HG03139 (cell line): ENCODE results near the gene GAS6.
"Not testable (repeated sequence)": the region's sequence is repeated elsewhere in the genome, so short reads cannot be mapped to it uniquely, and the experiment has no call there.

ENCODE experiments used
- ATAC-seq: cut with Tn5 transposase; IDR thresholded peaks from one replicate; pipeline ENCODE4 v1.9.1; 2021; ENCODE audit not compliant: unreplicated experiment

GAS6 gene

DNA sequence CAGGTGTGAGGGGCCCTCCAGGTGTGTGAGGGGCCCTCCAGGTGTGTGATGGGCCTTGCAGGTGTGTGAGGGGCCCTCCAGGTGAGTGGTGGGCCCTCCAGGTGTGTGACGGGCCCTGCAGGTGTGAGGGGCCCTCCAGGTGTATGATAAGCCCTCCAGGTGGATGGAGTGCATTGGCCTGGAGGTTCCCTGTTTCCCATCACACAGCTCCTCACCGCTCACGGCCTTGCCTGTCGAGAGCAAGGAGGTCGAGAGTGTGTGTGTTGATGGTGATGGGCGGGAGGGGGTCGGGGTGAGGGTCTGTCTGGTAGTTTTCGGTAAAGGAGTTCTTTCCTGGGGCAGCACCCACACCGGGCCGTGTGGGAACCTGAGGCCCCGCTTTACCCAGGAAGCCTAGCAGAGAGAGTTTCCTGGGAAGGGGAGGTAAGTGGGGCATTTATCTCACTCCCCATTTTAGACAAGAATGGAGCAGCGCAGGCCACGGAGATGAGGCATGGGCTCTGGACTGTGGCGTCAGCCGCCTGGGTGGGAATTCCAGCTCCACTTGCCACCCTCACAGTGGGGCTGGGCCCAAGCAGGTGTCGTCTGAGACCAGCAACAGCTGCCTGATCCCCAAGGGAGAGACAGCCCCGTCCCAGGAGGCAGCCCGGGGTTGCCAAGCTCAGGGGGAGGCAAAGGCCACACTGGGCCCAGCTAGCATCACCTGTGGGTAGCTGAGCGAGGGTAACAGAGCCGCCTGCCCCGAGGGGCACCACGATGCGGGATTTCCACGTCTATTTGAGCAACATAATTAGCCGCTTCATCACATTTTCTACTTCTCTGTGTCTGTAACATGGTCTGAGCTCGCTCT is 10.9 kb upstream of the GAS6 start:
- no peak for ATAC-seq

DNA sequence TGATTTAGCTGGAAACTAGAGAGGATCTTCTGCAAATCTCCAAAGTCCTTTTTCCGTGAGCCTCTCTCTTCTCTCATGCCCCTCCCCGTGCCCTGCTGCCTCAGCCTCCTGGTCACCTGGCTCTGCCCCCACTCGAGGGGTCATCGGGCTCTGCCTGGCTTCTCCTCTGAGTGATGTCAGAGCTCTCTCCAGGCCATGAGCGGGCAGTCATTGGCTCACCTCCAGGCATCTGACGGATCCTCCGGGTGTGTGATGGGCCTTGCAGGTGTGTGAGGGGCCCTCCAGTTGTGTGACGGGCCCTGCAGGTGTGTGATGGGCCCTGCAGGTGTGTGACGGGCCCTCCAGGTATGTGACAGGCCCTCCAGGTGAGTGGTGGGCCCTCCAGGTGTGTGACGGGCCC is 10.3 kb upstream of the GAS6 start:
- ATAC-seq = no peak

DNA sequence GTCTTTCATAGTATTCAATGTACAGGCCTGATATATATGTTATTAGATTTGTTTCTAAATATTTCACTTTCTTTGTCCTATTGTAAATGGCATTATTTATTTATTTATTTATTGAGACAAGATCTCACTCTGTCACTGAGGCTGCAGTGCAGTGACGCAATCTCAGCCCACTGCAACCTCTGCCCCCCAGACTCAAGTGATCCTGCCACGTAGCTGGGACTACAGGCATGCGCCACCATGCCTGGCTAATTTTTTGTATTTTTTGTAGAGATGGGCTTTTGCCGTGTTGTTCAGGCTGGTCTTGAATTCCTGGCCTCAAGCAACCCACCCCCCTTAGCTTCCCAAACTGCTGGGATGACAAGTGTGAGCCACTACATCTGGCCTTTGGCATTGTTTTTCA is 5.4 kb upstream of the GAS6 start:
- no peak for ATAC-seq

DNA sequence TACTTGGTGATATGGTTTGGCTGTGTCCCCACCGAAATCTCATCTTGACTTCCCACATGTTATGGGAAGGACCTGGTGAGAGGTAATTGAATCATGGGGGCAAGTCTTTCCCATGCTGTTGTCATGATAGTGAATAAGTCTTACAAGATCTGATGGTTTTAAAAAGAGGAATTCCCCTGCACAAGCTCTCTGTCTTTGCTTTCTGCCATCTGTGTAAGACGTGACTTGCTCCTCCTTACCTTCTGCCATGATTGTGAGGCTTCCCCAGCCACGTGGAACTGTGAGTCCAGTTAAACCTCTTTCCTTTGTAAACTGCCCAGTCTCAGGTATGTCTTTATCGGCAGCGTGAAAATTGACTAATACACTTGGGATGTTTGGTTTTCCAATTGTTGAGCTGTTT is 4.0 kb upstream of the GAS6 start:
- ATAC-seq = not testable (repeated sequence)

DNA sequence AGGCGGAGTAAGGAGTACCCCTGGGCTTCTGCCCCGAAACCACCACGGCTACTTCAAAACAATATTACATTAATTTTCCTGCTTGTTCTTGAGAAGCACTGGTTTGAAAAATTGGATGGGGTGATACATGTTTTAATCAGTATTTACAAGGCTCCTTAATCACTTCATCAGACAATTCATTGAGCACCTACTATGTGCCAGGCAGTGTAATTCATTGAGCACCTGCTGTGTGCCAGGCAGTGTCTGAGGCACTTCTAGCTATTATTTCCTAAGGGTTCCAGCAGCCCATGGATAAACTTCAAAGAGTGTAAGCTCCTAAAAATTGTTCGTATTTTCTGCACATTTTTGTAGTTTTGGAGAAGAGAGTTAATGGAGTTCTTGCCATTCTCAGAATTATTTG is 1.6 kb upstream of the GAS6 start:
- ATAC-seq = no peak

DNA sequence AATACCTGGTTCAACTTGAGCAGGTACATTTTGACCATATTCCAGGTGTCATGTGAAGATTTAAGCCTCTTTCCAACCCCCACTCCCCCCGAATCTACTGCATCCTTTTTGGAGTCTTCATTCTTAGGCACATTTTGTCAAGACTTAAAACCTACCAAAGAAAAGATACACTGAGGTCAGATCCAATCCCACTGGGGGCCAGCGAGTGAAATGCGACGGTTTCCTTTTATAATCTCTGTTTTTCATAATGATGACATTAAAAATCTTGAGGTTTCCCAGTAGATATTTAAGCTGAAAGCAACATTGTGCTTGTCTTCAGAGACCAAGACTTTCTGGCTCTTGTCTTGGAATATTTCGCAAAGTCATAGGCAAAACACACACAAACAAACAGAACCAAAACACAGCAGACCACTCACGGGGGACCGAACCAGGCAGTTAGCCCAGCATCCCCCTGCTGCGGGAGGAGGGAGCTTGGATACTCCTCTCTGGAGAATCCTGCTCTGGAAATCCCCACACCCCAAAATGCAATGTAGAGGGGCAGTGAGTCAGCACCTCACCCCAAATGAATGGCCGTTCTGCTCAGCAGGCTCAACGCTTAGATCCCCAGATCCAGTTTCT is 506 bp upstream of the GAS6 start:
- no peak for ATAC-seq

DNA sequence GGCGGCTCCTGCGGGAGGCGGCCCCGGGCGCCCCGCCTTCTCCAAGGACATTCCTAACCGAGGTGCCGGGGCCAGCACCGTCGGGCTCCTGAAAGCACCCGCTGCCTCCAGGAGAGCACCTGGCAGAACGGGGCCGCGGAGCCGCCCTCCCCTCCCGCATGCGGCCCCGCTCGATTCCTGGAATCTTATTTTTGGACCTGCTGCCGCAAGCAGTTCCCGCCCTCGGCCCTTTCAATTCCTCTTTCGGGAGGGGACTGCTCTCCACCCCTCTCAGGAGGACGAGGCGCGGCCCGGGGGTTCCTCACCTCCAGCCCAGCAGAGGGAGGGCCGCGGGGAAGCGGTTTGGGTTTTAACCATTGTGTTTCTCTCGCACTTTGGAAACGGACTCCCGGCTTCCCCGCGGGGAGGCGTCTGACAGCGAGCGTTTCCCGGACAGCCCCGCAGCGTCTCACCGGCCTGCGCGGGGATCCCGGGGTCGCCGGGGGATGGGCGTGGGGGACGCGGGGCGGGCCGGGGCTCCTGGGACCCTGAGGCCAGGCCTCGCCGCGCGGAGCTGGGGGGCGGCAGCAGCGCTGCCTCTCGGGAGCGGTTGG is 849 bp downstream of the GAS6 start:
- ATAC-seq = no peak

DNA sequence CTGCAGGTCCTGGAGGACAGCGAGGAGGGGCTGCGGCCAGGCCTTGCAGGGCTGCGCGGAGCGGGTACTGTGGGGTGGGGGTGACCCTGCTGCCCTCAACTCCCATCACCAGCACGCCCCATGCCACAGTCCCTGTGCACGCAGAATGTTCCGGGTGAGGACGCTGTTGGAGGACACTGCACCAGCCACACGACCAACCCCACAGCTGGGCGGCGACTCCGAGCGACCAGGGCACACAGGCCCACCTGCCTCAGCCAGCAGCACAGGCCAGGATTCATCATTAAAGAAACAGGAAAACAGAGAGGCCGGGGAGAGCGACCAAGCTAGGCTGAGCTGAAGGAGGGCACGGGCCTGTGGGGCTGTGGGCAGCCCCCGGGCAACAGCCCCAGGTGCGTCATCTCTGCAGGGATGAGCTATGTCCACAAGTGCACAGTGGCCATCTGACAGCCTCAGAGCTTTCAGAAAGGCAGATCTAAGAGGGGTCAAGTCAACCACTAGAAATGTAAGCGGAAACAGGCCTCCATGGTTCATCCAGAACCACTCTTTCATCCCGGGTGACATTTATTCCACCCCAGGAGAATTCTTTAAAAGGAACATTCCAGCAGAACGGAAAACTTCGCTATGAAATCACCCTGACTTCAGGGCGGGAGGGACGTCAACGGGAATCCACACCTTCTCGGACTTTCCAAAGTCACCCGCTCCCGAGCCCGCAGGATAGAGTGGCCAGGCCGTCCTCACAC is 1.5 kb downstream of the GAS6 start:
- ATAC-seq = no peak

DNA sequence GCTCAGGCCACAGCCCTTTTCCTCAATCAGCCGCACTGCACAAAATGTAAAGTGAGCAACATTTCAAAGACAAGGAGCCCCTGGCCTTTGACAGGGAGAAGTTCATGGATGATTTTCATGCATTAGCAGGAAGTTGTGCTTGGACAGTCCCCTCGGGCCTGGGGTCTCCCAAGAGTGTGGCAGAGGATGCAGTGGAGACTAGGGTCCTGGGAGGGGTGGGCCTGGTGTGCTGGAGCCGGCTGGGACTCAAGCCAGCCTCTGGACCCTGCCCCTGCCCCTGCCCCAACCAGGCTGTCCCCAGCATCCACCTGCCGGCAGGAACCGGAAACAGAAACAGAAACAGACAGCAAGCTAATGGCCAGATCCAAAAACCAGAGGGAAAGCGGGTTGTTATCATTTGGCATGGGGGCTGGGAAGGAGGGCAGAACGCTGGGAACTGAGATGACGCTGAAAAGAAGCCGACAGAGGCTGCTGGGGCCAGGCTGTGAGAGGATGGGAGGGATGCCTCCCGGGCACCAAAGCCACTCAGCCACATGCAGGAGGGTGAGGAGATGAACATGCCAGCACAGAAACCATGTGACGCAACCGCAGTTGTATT is 2.3 kb downstream of the GAS6 start:
- no peak for ATAC-seq

DNA sequence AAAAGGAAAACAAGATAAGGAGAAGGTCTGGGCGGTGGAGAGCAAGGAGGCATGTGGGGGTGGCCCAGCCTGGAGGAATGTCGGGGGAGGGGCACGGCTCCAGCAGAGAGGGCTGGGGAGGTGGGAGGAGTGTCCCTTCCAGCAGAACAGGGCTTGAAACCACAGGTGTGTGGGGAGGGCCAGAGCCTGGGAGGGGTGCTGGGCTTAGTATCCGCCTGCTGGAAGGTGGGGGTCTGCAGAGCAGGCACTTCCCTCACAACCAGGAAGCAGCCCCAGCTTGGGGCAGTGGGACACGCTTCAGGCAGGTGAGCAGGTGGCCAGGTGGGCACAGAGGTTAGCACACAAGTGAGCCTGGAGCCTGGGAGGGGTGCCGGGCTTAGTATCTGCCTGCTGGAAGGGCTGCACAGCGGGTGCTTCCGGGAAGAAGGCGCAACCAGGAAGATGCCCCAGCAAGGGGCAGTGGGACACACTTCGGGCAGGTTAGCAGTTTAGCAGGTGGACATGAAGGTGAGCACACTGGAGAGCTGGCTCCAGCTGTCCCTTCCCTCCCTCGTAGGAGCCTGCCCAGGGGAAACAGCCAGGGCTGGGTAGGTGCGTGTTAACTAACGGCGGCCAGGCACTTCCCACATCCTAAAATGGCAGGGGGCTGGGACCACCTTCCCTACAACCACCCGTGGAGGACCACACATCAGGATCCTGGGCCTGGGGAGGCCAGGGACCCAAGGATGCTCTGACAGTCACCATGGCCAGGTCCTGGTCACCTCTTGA is 3.0 kb downstream of the GAS6 start:
- ATAC-seq = no peak

DNA sequence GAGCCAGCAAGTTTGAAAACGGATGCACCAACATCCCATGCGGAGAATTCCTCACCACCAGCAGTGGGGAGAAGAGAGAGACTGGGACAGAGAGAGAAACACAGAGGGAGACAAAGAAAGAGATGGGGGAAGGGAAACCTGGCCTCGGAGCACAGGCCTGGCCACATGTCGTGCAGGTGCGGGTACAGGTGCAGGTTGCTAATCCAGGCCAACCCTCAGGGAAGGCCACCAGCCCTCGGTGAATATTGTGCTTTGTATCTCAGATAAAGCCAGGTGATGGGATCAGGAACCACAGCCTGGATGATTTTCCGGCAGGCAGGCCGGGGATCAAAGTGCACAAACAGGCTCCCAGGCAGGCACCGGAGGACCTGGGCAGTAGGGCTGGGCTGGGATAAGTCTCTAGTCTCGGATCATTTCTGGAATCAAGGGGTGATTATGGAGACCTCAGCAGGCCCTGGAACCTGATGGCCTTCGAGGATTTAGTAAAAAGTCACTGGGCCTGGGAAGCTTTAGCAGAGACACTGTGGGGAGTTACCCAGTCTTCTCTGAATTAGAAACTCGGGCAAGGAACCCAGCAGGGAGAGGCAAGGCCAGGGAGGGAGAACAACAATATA is 3.7 kb downstream of the GAS6 start:
- no peak for ATAC-seq

DNA sequence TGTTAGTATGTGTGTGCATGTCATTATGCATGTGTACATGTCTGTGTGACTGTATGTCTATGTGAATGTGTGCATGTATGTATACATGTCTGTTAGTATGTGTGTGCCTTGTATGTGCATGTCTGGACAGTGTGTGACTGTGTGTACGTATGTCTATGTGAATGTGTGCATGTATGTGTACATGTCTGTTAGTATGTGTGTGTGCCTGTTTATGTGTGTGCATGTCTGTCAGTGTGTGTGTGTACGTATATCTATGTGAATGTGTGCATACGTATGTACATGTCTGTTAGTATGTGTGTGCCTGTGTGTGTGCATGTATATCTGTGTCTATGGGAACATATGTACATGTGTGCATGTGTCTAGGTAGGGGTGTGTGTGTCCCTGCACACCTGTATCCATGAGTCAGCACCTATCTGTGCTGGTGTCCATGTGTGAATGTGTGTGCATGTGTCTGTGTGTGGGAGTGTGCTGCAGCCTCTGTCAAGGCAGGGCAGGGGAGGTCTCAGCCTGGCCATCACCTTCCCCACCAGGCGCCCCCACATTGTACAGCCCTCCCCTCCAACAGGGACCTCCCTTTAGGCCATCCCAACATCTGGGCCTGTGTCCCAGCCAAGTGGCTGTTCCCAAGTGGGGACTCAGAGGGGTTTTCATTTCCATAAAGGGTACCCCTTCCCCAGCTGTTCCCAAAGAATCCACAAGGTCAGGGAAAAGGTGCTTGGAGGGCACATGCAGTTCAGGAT is 4.4 kb downstream of the GAS6 start:
- no peak for ATAC-seq

DNA sequence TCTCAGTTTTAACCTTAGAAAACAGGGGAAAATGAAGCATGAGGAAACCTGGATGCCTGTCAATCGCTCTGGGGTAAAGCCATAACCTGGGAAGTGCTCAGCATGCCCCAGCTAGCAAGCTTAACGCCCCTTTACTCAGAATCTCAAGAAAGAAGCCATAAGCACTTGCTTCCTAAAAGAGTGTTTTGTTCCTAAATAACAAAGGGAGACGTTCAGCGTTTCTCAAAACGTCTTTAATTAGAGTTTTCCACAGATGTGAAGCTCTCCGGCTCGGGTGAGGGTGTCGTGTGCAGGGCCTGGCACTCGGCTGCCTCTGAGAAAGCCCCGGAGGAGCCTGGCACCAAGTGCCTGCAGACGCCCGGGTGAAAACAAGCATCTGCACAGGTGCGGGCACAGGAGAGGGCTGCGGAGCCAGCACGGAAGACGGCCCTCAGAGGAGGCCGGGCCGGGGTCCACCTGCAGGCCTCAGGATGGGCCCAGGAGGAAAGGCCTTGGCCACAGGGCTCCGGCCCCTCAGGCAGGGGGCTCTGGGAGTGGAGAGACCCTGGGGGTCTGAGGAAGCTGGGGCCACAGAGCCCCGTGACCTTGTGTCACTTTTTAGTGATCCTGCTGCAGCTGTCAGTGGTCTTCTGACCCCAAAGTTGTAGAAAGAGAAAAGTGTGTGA is 6.2 kb downstream of the GAS6 start:
- ATAC-seq = no peak

DNA sequence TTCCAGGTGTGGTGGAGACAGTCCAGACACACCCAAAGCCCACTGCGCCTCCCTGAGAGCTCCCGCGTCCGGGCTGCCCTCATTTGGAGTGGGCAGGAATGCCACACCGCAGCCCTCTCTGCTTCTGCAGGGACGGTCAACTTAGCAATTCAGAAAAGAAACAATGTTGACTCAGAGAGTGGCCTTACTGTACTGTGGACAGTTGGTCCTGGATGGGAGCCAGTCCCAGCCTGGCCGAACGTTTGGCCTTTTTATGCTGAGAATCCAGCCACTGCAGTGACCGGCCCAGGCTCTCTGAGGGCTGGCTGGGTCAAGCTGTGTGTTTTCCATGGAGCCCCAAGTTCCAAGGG is 7.2 kb downstream of the GAS6 start:
- no peak for ATAC-seq

DNA sequence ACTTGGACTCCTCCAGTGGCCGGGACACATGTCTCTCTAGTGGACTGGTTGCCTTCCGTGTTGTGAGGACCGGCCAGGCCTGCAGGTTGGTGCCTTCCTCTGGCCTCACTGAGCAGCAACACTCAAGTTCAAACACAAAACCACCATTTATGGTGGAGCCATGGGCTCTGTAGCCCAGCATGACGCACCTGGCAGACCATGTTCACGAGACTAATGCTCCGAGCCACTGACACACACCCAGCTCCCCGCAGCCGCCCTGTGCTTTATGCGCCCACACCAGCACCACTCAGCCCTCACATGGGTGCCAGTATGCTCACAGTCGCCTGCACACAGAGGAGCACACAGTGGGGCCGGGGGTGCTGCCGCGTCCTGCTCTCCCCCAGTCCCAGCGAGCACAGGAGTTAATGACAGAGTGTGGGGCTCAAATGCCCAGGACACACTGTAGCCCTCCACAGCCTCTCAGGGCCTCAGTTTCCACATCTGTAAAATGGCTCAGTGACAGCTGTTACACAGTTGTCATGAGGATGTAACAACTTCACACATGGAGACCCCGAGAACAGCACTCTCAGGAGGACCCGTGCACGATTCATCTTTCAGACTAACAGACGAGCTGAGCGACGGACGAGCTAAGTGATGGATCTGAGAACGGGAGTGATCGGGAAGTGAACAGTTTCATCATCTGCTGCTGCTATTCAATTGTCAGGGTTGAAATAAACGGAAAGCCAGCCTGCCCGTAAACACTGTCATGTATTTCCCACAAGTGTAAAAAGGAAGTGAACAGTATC is 7.8 kb downstream of the GAS6 start:
- no peak for ATAC-seq

DNA sequence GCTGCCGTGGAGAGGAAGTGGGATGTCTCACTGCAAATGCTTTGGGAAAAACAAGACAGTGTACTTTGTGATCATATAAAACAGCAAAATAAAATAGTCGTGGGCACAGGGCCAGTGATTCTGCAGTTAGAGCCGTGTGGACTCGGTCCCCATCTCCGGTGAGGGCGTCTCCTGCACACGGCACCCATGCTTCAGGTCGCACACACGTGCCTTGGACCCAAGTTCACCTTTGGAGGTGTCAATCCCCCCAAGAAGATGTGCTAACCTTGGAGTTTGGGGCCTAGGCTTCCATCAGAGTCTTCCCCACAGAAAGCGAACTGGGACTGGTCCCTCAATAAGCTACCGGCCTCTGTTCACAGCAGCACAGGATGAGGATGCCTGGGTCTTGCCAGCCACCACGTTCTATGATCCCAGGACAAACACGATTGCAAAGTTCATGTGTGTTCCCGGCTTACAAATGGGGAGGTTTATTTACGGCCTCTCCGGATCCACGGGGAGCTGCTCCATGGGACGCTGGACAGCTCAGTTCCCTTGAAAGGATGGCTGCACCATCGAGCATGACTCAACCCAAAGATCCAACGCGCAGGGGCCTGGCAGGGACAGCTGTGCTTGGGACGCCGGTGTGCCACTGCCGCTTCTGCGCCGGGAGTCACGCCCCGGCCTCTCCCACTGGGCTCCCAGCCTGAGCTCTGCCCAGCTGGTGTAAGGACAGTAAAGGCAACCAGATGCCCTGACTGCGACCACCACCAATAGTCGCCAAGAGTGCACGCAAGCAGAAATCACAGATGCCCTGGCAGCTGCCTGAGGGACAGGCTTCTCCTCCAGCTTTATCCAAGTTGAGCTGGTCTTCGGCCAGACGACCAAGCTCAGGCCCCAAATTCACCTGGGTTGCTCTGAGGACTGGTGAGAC is 8.6 kb downstream of the GAS6 start:
- no peak for ATAC-seq
